Loucy (cell line): ENCODE data around the gene LCOR.

Experiments used
- EZH2phosphoT487 ChIP-seq: fragments of 200-600 bp; IDR thresholded peaks from 2 replicates; pipeline ENCODE4 v1.6.1; 2018; ENCODE audit warnings: antibody characterized with exemption, mild to moderate bottlenecking, moderate library complexity, borderline replicate concordance
- TF ChIP-seq, protein P1 (sequence below): fragments of 200-600 bp; sonication (generic); conservative IDR thresholded peaks from 2 replicates; pipeline ENCODE4 v1.5.1; 2014; ENCODE audit warnings: mild to moderate bottlenecking, antibody characterized with exemption, low read length

DNA sequence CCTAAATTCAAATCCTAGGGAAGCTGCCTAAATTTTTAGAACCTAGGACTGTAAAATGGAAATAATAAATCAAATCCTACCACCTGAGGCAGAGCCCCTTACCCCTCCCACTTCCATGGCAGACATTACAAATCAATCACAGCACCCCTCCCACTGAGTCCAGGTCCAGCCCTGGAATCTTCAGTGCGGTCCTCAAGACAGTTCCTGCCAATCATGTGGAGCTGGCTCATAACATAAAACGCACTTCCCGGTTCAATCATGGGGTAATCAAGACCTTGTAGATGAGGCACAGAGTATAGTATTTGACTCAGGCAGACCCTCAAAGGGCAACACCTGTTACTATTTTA, 196.7 kb downstream of the LCOR start:
- TF ChIP-seq, protein P1, sequence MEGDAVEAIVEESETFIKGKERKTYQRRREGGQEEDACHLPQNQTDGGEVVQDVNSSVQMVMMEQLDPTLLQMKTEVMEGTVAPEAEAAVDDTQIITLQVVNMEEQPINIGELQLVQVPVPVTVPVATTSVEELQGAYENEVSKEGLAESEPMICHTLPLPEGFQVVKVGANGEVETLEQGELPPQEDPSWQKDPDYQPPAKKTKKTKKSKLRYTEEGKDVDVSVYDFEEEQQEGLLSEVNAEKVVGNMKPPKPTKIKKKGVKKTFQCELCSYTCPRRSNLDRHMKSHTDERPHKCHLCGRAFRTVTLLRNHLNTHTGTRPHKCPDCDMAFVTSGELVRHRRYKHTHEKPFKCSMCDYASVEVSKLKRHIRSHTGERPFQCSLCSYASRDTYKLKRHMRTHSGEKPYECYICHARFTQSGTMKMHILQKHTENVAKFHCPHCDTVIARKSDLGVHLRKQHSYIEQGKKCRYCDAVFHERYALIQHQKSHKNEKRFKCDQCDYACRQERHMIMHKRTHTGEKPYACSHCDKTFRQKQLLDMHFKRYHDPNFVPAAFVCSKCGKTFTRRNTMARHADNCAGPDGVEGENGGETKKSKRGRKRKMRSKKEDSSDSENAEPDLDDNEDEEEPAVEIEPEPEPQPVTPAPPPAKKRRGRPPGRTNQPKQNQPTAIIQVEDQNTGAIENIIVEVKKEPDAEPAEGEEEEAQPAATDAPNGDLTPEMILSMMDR: no peak
- no peak for TF ChIP-seq EZH2phosphoT487
